SU-DHL-6 (cell line): ENCODE measurements around the gene ZNF516.

Experiments used
- CTCF ChIP-seq: fragments of 200-600 bp; sonication (generic); IDR thresholded peaks from one replicate; pipeline ENCODE4 v1.5.1; 2017; ENCODE audit warnings: antibody characterized with exemption, mild to moderate bottlenecking, low read length, moderate library complexity; ENCODE audit not compliant: insufficient read depth, poor library complexity, severe bottlenecking
- EZH2phosphoT487 ChIP-seq: fragments of 200-600 bp; sonication (generic), shearing (Covaris generic); conservative IDR thresholded peaks from 2 replicates; pipeline ENCODE4 v1.6.1; 2018; ENCODE audit warnings: mild to moderate bottlenecking, antibody characterized with exemption, low read length, moderate library complexity, mixed read lengths

GRCh38 chr18:76348267-76349066, 146.6 kb downstream of the ZNF516 start:
- TF ChIP-seq CTCF (no peak), EZH2phosphoT487 (no peak)
